ENCODE data around the gene HECW1. TPM values are rescaled to one million over a fixed set of nuclear protein-coding genes. Genes with fewer than 3 reads are reported as not detected.
"Not testable (repeated sequence)": the region's sequence is repeated elsewhere in the genome, so short reads cannot be mapped to it uniquely, and the experiment has no call there.

HECW1 gene
- total RNA-seq, 1 experiment from 2014 or later, result 1.8 TPM

GRCh38 chr7:43136064-43136463 lies 23.6 kb downstream of the HECW1 start:
- Mint-ChIP-seq H3K4me1 (ENCODE audit: low read depth, unreplicated experiment) (peaks cover 6% of the 10 kb centered on the region), H3K36me3 (ENCODE audit: insufficient read depth, unreplicated experiment) (no peaks in the 10 kb centered on the region), H3K27me3 (ENCODE audit: insufficient read depth, unreplicated experiment) (peaks cover 20% of the 10 kb centered on the region), H3K9me3 (ENCODE audit: unreplicated experiment) (no peaks in the 10 kb centered on the region), H3K27ac (ENCODE audit: unreplicated experiment) (no peak overlapping the region), H3K4me3 (ENCODE audit: unreplicated experiment) (no peak overlapping the region)
- intact Hi-C loops (cut with micrococcal nuclease; ENCODE audit: unreplicated experiment), result no loop called here
- Histone ChIP-seq H3K4me3 (ENCODE audit: low read depth, low read length) (no peak overlapping the region), H3K36me3 (ENCODE audit: control insufficient read depth, insufficient read depth, low read length) (no peaks in the 10 kb centered on the region), H3K9me3 (no peaks in the 10 kb centered on the region), H3K4me1 (no peaks in the 10 kb centered on the region), H3K27me3 (replicated peaks; ENCODE audit: control insufficient read depth, insufficient read depth, low read length) (no peaks in the 10 kb centered on the region)
- CTCF ChIA-PET, result no interaction called here
- no TSS peak for BruUV-seq (replicated peaks)
- POLR2A ChIA-PET, result no interaction called here
- DNase-seq, result no peak
- TF ChIP-seq CTCF (IDR thresholded peaks at IDR 0.05; ENCODE audit: insufficient read depth in 1 of 2, low read depth in 1 of 2, low read length in 1 of 2, severe bottlenecking in 1 of 2, unreplicated experiment in 1 of 2), result no peak

GRCh38 chr7:43137121-43137744 lies 24.8 kb downstream of the HECW1 start:
- H3K36me3 Mint-ChIP-seq (ENCODE audit: insufficient read depth, unreplicated experiment); H3K4me3 Mint-ChIP-seq (ENCODE audit: unreplicated experiment); H3K4me1 Mint-ChIP-seq (ENCODE audit: low read depth, unreplicated experiment); intact Hi-C loops (cut with micrococcal nuclease; ENCODE audit: unreplicated experiment); POLR2A ChIA-PET; H3K9me3 ChIP-seq; DNase-seq; H3K4me3 ChIP-seq (ENCODE audit: low read depth, low read length); H3K9me3 Mint-ChIP-seq (ENCODE audit: unreplicated experiment); H3K27ac Mint-ChIP-seq (ENCODE audit: unreplicated experiment); CTCF ChIA-PET; H3K4me1 ChIP-seq; H3K36me3 ChIP-seq (ENCODE audit: control insufficient read depth, insufficient read depth, low read length); H3K27me3 ChIP-seq (replicated peaks; ENCODE audit: control insufficient read depth, insufficient read depth, low read length); BruUV-seq (replicated peaks): not testable (repeated sequence)
- H3K27me3 Mint-ChIP-seq (ENCODE audit: insufficient read depth, unreplicated experiment), result peaks cover 20% of the 10 kb centered on the region

DNA sequence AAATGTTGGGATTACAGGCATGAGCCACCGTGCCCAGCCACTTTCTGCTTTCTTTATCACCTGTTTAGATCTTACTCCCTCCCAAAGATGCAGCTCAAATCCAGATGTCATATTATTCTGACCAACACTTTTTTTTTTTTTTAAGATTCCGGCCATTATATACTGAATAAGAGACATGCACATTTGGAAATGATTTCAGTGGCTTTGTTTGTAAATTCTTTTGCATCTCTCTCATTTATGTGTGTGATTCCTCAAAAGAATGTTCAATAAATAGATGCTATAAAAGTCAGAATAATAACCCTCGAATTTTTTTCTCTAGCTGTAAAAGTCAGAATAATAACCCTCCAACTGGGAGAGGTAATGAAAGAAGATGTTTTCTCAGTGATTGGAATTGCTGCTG lies 25.4 kb downstream of the HECW1 start:
- peaks cover 6% of the 10 kb centered on the region for H3K4me1 Mint-ChIP-seq (ENCODE audit: low read depth, unreplicated experiment)
- ChIA-PET POLR2A (no interaction called here), CTCF (no interaction called here)
- no peak overlapping the region for H3K27ac Mint-ChIP-seq (ENCODE audit: unreplicated experiment)
- TF ChIP-seq CTCF (IDR thresholded peaks at IDR 0.05; ENCODE audit: insufficient read depth in 1 of 2, low read depth in 1 of 2, low read length in 1 of 2, severe bottlenecking in 1 of 2, unreplicated experiment in 1 of 2), result no peak
- Histone ChIP-seq H3K27me3 (replicated peaks; ENCODE audit: control insufficient read depth, insufficient read depth, low read length) (no peaks in the 10 kb centered on the region), H3K4me1 (no peaks in the 10 kb centered on the region), H3K9me3 (no peaks in the 10 kb centered on the region), H3K36me3 (ENCODE audit: control insufficient read depth, insufficient read depth, low read length) (no peaks in the 10 kb centered on the region), H3K4me3 (ENCODE audit: low read depth, low read length) (no peak overlapping the region)
- intact Hi-C loops (cut with micrococcal nuclease; ENCODE audit: unreplicated experiment), result no loop called here
- H3K27me3 Mint-ChIP-seq (ENCODE audit: insufficient read depth, unreplicated experiment), result peaks cover 18% of the 10 kb centered on the region
- BruUV-seq (replicated peaks), result no TSS peak
- no peak overlapping the region for H3K4me3 Mint-ChIP-seq (ENCODE audit: unreplicated experiment)
- no peaks in the 10 kb centered on the region for H3K36me3 Mint-ChIP-seq (ENCODE audit: insufficient read depth, unreplicated experiment)
- DNase-seq, result no peak
- no peaks in the 10 kb centered on the region for H3K9me3 Mint-ChIP-seq (ENCODE audit: unreplicated experiment)

GRCh38 chr7:43138710-43139109 lies 26.3 kb downstream of the HECW1 start:
- Histone ChIP-seq H3K4me1 (no peaks in the 10 kb centered on the region), H3K4me3 (ENCODE audit: low read depth, low read length) (no peak overlapping the region), H3K27me3 (replicated peaks; ENCODE audit: control insufficient read depth, insufficient read depth, low read length) (no peaks in the 10 kb centered on the region), H3K36me3 (ENCODE audit: control insufficient read depth, insufficient read depth, low read length) (no peaks in the 10 kb centered on the region), H3K9me3 (no peaks in the 10 kb centered on the region)
- TF ChIP-seq CTCF (IDR thresholded peaks at IDR 0.05; ENCODE audit: insufficient read depth in 1 of 2, low read depth in 1 of 2, low read length in 1 of 2, severe bottlenecking in 1 of 2, unreplicated experiment in 1 of 2), result no peak
- intact Hi-C loops (cut with micrococcal nuclease; ENCODE audit: unreplicated experiment), result no loop called here
- ChIA-PET CTCF (no interaction called here), POLR2A (no interaction called here)
- no TSS peak for BruUV-seq (replicated peaks)
- Mint-ChIP-seq H3K4me1 (ENCODE audit: low read depth, unreplicated experiment) (peaks cover 6% of the 10 kb centered on the region), H3K27ac (ENCODE audit: unreplicated experiment) (no peak overlapping the region), H3K36me3 (ENCODE audit: insufficient read depth, unreplicated experiment) (no peaks in the 10 kb centered on the region), H3K27me3 (ENCODE audit: insufficient read depth, unreplicated experiment) (peaks cover 14% of the 10 kb centered on the region), H3K9me3 (ENCODE audit: unreplicated experiment) (no peaks in the 10 kb centered on the region), H3K4me3 (ENCODE audit: unreplicated experiment) (no peak overlapping the region)
- no peak for DNase-seq
